Measurements from ENCODE around the gene WARS2.

Gene WARS2

DNA sequence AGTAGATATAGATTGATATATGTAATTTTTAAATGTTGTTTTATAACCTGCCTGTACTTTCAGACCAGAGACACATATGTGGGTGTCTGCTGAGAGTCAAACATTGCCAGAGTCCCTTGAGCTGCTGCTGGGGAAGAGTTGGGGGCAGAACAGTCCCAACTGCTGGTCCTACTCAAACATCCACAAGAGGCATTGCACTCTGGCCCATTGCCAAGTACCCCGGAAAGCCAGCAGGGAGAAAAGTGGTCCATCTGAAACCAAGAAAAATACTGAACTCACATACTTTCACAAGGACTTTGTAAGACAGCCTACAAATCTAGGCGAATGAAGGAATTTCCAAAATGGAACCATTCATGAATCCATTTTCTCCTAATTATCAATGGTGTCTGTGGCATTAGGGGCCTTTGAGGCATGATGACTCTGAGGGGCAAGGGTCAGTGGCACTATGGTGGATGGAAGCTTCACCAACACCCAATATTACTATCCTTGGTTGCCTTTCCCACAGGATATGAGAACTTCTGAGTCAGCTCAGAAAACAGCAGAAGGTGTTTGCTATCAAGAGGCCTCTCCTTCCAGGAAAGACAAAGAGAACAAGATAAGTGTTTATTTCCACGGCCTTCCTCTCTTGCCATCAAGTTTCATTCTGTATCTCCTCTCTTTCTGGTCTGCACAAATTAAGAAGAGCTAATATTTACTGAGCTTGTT, 145.0 kb downstream of the WARS2 start:
- no peak for DNase-seq (ENCODE audit: low spot score)

DNA sequence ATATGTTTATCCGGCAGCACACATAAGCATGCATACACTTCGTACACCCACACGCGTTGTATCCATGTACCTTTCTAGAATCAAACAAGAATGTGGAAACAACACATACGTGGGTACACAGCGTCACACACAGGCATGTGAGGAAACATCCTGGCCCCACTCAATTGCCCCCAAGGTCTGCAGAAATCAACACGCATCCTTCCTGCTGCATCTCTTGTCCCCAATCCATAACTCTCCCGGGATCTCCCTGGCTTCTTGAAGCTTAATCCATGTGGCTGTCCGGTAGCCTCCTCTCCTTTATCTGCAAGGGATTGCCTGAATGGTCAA, 146.8 kb downstream of the WARS2 start:
- no peak for DNase-seq (ENCODE audit: low spot score)

DNA sequence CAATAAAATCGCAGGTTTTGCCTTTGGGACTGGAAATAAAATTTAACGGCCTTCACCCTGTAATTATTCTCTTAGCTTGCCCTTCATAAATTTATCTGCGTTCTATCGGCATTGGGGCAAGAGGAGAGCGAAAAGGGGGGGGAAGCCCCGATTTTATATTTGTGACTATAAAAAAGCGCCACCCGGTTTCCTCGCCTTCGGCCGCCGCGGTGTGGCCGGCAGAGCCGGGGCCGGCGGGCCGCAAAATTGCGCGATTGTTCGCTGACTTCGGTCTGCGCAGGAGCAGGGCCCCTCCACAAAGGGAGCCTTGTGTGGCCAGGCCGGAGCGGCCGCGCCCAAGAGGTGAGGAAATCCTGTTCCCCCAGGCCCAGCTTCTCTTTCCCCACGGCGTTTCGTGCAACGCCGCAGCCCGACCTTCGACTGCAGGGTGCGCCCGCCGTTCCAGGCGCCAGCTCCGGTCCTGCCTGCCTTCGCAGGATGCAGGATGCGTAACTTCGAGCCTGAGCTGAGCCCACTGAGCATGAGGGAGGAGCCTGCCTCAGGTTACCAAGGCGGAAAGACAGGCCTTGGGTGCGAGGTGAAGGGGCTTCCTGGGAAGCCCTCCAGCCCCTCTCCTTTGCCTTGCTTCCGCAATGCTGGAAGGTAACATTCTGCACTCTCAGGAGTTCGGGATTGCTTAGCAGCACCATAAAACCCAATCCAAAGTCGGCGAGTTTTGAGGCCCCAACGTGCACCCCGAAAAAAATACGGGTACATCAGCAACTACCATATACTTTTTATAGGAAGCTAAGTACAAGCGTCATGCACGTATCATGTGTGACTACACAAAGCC, 147.4 kb downstream of the WARS2 start:
- DNase-seq (ENCODE audit: low spot score): no peak

DNA sequence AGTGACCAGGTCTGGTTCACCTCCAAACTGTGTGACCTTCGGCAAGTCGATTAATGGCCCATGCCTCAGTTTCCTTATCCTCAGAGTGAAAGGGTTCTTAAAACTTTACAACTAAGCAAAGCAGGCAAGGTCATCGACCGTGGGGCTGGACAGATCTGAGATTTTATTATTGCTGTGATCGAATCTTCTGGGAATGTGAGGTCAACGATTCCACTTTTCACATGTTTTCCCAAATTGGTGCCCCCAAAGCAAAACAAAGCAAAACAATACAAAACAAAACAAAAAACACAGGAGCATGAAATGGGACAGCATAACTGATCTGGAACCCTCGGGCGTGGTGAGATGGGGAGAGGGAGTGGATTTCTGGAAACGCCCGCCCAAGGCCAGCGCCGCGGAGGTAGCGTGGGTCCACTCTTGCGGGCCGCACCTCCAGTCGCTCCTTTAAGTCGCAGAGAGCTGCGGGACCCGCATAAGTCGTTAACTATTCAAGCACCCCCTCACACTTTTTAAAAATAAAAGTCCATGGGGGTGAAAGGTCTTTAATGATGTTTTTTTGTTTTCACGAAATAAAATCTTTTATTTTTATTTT, 148.1 kb downstream of the WARS2 start:
- DNase-seq (ENCODE audit: low spot score): no peak

DNA sequence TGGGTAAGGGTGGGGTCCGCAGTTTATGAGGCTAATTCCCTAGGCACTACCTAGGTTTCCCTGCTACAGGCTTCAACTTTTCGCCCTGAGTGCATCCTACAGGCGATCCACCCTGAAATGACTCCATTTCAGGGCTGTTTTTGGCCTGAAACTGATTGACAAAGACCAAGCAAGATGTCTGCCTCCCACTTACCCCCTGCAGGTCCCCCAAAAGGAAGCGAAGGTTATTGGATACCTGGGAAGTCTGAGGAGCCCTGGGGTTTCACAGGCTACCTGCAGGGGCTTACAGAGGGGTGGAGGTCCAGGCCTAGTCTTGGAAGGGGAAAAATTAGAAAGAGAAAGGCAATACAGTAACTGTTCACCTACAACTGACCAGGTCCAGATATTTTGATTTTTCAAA, 149.0 kb downstream of the WARS2 start:
- DNase-seq (ENCODE audit: low spot score): no peak

DNA sequence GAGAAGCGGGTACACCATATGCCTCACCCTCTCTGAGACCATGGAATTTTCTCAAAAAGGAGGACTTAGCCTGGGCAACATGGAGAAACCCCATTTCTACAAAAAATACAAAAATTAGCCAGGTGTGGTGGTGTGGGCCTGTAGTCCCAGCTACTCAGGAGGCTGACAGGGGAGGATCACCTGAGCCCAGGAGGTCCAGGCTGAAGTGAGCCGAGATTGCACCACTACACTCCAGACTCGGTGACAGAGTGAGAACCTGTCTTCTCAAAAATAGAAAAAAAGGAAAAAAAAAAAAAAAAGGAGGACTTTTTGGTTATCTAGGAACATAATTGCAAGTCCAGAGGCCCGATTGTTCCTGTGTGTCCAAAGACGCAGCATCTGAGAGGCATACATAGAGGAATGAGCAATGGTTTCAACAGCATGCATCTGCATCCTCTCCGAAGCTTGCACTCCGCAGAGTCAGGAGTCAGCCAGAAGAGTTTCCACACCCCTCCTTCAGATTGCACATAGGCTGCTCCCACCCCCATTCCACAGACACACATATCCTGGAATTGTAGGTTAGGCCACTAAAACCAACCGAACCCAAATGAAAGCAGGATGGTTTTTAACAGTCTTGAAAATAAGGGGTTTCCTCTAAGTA, 149.8 kb downstream of the WARS2 start:
- no peak for DNase-seq (ENCODE audit: low spot score)

DNA sequence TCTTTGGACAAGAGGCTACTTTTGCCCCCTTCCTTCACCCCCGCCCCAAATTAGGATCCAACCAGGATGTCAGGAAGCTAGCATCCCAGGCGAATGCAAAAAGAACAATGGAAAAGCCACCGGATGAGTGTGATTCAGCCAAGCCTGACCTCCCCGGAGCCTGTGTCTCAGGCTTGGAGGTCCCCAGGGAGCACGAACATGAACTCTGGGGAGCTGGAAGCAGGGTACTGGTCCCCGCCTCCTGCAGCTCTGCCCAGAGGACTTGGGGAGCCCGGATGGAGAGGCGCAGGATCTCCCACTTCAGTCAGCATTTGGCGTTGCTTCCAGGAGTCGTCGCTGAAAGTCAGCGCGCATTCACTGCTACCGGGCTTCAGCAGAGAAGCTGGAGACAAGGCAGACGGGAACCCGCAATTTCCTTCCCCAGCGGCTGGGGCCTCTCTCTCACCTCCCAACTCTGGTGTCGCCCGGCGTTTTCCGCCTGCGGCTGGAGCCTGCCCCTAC, 150.5 kb downstream of the WARS2 start:
- DNase-seq (ENCODE audit: low spot score): no peak

DNA sequence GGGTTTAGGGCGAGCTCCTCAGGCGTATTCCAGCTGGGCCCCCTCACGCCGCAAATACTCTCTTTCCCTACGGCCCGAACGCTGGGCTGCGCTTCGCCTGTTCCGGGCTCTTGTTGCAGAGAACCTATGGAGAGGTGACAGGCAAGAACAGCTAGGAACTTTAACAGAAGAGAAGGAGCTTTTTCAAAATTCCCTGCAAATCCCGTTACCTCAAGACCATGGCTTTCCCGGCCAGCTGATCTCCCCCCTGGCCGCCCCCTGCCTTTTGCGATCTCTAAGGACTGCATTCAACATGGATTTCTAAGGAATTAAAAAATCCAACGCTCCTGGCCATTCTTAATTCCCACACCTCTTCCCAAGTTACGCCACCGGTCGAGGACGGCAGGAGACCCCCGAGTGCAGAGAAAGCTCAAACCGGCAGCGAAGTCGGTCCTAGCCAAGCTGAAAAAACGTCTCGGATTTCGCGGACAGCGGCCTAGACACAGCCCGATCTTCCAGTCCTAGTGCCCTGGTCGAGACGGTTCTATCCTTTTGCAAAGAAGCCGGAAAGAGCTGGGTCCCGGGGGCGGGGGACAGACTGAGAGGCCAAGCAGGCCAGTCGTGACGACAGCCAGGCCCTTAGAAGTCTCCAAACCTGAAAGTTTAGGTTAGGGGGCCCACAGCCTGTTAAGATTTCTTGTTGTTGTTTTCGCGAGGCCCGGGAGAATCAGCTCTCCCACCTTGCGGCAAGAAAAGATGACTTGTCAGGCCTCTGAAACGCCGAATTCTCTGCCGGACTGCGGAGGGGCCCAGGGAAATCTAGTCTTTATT, 151.2 kb downstream of the WARS2 start:
- DNase-seq (ENCODE audit: low spot score): no peak

DNA sequence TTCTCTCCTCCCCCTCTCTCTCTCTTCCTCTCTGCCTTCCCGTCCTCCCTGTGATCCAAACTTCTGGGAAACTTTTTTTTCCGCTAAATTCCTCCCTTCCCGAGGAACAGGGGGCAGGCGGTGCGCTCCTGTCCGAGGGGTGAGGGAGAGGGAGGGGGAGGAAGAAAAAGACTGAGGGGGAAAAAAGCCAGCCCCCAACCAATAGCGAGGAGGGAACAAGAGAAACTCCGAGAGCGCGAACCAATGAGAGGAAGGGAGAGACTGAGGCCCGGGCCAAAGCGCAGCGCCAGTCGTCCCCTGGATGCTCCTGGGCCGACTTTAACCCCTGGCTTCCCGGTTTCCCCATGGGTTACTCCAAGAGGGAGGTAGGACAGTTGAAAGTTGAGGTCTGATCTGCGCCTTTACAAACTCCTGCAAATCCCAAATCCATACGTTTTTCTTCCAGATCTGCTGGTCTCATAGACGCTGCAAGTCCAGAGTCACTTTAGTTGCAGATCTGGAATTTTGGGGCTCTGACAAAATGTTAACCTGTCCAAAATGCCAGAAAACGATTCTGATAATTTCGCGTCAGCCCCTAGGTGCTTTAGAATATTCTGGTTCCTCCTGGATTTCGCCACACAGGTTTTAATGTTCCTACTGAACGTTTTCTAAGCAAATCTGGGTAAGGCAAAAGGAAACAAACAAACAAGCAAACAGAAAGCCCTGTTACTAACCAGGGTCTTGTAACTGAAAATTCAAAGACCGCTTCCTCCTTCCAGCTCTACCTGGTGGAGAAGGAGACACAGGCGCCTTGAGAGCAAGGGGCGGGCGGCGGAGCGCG, 152.1 kb downstream of the WARS2 start, which contains the start of gene TBX15:
Gene TBX15 (minus strand): TSS at position 158 of the 820 bp plus-strand sequence. CDS start 548 bp downstream, outside the sequence.
- no peak for DNase-seq (ENCODE audit: low spot score)

DNA sequence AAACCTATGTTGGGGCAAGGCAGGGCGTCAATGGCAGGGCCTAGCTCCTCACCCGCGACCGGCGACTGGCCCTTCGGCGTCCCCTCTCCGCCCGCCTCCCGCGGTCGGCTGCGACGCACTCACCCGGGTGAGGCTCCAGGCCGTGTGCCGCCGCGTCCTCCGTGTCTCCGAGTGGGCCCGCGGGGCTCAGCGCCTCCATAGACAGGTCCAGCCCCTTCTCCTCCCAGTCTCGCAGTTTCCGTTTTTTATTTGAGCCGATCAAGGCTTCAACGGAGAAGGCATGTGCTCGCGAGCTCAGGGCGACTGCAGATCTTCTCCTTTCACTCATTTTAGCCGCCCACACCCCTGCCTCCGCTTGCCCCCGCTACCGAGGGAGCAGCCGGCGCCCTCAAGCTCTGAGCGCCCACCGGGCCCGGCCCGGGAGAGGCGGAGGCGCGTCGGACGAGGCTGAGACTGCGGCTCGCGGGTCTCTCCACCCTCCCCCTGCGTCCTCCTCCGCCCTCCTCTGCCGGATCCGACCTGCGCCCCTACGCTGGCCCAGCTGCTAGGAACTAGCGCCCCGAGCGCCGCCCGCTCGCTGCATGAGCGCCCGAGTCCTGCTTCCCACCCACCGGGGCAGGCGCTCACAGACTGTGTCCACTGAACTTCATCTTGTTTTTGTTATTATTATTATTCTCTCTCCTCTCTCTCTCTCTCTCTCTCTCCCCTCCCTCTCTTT, 152.8 kb downstream of the WARS2 start:
- no peak for DNase-seq (ENCODE audit: low spot score)

DNA sequence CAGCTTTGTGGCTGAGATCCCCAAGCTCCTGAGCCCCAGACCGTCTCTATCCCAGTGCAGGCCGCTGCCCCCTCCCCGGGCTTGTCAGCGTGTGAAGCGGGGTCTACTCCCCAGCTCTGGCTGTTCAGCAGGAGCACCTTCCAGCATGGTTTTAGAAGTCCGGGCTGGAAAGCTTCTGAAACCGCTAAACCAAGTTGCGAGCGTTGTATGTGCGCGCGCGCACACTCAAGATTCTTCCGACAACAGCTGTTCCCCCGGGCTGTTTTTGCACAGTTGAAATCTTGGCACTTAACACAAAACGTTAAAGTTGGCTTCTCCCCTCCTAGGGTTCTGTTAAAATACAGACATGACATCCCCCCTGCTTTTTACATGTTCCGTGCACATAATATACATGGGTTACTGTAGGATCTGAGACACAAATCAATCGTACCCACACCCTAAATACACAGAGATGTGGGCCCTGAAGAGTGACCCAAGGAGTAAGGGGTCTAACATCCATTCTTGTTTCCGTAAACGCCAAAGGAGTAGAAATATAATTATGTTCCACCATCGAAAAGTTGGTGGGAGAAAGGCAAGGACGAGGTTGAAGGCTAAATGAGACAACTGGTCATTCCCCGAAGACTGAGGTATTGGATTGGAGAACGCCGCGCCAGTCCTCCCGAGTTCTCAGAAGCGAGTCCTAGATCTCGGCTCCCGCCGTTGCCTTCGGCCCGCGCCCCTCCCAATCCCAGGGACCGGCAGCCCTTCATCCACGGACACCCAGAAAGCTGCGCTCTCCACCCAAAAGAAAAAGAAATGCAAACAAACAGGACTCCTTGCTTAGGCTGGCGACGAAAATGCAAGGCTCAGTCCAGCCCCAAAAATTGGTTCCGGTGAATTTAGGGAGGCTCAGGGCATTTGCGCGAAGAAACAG, 153.6 kb downstream of the WARS2 start:
- DNase-seq (ENCODE audit: low spot score): no peak

DNA sequence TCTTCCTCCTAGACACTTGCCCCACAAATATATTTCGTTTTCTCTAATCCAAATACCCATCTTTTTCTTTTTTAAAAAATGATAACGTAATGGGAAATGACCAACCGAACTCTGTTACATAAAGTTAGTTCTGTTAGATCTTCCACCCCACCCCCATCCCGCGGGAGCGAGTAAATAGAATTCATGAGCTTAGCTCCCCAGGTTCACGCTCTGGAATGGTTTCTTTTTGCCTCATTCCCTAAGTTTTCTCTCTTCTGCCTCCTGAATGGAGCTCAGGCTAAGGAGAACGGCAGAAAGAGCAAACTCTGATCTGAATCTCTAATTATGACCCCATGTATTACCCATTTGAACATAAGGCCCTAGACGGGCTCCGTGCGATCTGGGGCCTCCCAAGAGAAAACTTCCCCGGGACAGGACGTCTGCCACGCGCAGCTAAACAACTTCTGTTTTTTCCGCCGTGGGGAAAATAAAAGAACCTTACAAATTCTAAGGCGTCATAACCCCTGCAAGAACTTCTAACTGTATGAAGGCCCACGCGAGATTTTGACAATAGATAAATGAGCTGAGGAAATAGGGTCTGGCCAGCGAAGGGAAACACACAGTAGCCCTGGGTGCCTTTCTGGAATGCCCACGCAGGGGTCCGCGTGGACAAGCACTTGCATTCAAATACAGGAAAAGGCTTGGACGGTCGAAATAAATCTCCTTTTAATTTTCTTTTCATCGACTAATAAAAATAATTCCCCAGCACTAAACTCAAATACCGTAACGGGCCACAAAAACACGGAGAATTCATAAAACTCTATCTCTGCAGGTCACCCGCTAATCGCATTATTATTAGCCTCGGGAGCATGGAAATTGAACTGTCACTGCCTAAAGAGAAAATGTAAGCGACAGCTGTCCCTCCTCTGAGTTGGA, 154.6 kb downstream of the WARS2 start:
- DNase-seq (ENCODE audit: low spot score): no peak

DNA sequence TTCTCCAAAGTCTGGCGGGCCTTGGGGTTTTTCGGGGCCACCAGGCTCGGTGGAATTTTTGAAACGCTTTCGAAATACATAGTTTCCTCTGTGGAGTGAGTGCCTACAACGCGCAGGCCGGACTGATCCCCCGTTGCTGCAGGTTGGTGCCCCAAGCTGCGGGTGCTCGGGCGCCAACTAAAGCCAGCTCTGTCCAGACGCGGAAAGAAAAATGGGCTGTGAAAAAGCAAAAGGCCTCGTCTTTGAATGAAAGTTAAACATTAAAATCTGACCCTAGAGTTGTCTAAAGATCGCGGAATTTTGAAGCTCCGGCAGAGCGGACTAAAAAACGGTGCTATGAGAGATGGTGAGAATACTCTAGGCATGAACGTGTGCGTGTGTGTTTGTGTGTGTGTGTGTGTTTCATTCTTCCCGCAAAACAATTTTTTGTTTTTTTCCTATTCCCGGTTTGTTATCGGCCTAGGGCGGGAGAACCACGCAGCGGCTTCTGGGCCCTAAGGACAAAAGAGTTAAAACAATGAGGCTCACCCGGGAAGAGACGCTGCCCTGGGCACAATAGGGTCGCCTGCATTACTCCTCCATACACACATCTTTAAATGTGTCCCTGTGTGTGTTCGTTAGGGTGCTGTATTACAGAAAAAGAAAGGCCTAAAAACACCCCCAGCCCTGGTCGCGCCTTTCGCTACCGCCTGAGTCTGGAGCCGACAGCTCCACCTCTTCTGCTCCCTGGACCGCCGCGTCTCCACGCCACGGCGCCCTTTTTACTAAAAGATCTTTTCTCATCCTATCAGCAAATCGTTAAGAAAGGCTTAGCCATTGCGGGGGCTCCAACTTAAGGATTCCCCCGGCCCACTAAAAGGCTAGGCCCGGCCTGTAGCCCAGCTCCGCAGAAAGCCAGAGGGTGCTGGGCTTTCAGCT, 155.5 kb downstream of the WARS2 start:
- DNase-seq (ENCODE audit: low spot score): no peak

DNA sequence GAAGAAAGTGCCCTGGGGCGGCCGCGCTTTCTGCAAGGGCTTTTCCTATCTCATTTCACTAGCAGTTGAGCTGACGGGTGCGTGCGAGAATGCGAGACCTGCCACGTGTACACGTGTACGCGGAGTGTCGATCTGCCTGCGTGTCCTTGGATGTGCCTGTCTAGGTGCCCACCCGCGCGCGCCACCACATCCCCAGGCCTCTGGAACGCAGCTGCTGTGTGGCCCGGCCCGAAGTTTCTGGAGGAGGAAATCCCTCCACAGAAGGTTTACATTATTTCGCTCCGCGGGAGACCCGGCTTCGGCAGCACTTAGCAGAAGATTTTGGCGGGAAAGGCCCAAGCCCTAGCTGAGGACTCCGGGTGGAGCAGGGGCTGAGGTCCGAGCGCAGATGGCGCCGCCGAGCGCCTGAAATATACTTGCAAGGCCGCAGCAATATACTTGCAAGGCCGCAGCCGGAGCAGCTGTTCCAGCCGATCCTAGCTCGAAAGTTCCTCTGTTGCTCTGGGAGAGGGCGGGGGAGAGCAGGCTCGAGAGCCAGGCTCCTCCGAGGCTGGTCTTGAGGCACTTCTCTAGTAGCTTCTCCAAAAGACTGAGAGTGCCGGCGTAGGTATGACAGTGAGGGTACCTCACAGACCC, 156.2 kb downstream of the WARS2 start:
- DNase-seq (ENCODE audit: low spot score): no peak

DNA sequence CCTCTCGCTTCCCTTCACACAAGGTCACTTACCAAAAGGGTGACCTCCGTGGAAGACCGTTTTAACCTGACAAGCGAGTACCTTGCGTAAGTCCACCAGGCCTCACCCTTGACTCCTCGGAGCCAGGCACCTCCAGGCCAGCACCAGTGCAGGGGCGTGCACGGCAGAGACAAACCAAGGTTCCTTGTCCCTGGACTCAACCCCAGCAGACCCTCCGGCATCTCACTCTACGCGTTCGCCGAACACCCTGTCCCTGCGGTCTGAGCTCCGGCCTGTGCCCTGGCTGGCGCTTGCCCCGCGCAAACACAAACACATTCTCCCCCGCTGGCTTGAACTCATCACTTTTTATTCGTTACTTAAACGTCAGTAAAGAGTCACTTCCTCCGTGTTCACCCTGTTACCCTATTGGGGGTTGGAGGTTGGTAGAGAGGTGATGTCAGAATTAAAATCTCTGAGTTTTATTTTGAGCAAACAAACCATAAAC, 156.9 kb downstream of the WARS2 start:
- no peak for DNase-seq (ENCODE audit: low spot score)

Measured in CD4-positive, alpha-beta T cell treated with Interleukin-2 at 100 ng/mL for 4 hours (primary cell).